HUES64 (cell line): ENCODE data around the gene PGGT1B.
"Not testable (repeated sequence)": the region's sequence is repeated elsewhere in the genome, so short reads cannot be mapped to it uniquely, and the experiment has no call there.

Experiments
- H3K27ac ChIP-seq: 2 replicates; pipeline ENCODE4 v1.7.0; 2013; ENCODE audit warnings: low read depth, low read length, inconsistent platforms
- H3K27me3 ChIP-seq: 2 replicates; pipeline ENCODE4 v1.6.1; 2013; ENCODE audit warnings: mild to moderate bottlenecking, low read length; ENCODE audit not compliant: insufficient read depth
- H3K36me3 ChIP-seq: 2 replicates; pipeline ENCODE4 v1.6.1; 2013; ENCODE audit warnings: mild to moderate bottlenecking, low read length; ENCODE audit not compliant: insufficient read depth
- H3K4me1 ChIP-seq: 2 replicates; pipeline ENCODE4 v1.6.1; 2013; ENCODE audit warnings: mild to moderate bottlenecking, low read length, moderate library complexity; ENCODE audit not compliant: insufficient read depth
- H3K4me3 ChIP-seq: 2 replicates; pipeline ENCODE4 v1.5.1; 2013; ENCODE audit warnings: mild to moderate bottlenecking, low read length, moderate library complexity
- H3K9ac ChIP-seq: 2 replicates; pipeline ENCODE4 v1.6.1; 2013; ENCODE audit warnings: mild to moderate bottlenecking, low read depth, low read length
- H3K9me3 ChIP-seq: 2 replicates; pipeline ENCODE4 v1.6.1; 2013; ENCODE audit warnings: low read depth, low read length; ENCODE audit not compliant: insufficient read depth
- WGBS: fragments of 150-250, 120-280 bp; methylation state at CpG from one replicate; pipeline ENCODE4 v1.1.7; 2013; ENCODE audit warnings: missing lambda C conversion rate; 5-methylcytosine and 5-hydroxymethylcytosine counted together

The PGGT1B gene

GRCh38 chr5:115260248-115260647 is 2.4 kb downstream of the PGGT1B start:
- no peak overlapping the region for H3K27ac ChIP-seq
- H3K36me3 ChIP-seq: peaks cover 7% of the 10 kb centered on the region; the same call in 1 of the 2 replicates
- H3K9ac ChIP-seq: no peak overlapping the region
- 93% methylated on average over 2 of the region's 2 CpGs for WGBS
- H3K4me1 ChIP-seq: peaks cover 19% of the 10 kb centered on the region; the same call in 1 of the 2 replicates
- no peaks in the 10 kb centered on the region for H3K27me3 ChIP-seq
- no peaks in the 10 kb centered on the region for H3K9me3 ChIP-seq
- no peak overlapping the region for H3K4me3 ChIP-seq

DNA sequence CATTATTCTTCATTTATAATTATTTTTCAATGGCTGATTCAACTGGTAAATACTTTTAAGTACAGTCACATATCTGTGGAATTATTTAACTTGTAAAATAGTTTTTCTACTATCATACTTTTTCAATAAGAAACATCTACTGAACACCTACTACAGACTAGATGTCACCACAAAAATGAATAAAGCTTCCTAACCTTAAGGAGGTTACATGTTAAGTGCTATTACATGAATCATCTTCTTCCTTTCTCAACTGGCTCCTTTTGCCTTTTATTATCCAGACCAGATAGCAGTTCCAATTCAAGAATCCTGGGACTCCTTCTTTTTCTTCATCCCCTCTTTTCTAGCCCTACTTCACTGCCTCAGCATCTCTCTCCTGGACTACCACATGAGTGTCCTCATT is 4.7 kb downstream of the PGGT1B start:
- no peaks in the 10 kb centered on the region for H3K36me3 ChIP-seq
- H3K4me3 ChIP-seq: no peak overlapping the region

DNA sequence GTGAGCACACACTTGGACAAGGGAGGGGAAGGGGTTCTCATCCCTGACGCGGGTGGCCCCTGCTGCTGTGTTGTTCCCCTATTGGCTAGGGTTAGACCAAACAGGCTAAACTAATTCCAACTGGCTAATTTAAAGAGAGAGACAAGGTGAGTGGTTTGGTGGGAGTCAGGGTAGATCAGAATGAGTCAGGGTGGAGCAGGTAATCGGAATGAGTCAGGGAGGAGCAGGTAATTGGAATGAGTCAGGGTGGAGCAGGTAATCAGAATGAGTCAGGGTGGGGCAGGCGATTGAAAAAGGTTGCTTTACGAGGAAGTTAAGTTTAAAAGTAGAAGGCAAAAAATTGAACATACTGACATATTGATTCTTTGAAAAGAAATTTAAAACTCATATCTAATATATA is 13.3 kb downstream of the PGGT1B start:
- not testable (repeated sequence) for H3K4me1 ChIP-seq, H3K36me3 ChIP-seq, H3K27me3 ChIP-seq, H3K27ac ChIP-seq, H3K9me3 ChIP-seq, H3K9ac ChIP-seq, H3K4me3 ChIP-seq
- WGBS: 78% methylated on average over 5 of the region's 5 CpGs

More for the DNA sequence above, 4.7 kb downstream of the PGGT1B start:
- Histone ChIP-seq H3K4me1 (peaks cover 14% of the 10 kb centered on the region; the same call in 1 of the 2 replicates), H3K27ac (no peak overlapping the region), H3K9ac (no peak overlapping the region), H3K27me3 (no peaks in the 10 kb centered on the region), H3K9me3 (no peaks in the 10 kb centered on the region)

GRCh38 chr5:115246361-115246991 is 16.2 kb downstream of the PGGT1B start:
- WGBS: 67% methylated on average over 1 of the region's 3 CpGs
- no peak overlapping the region for H3K27ac ChIP-seq
- H3K36me3 ChIP-seq: peaks cover 10% of the 10 kb centered on the region
- H3K9me3 ChIP-seq: no peaks in the 10 kb centered on the region
- no peak overlapping the region for H3K9ac ChIP-seq
- H3K4me1 ChIP-seq: no peaks in the 10 kb centered on the region
- no peaks in the 10 kb centered on the region for H3K27me3 ChIP-seq
- no peak overlapping the region for H3K4me3 ChIP-seq

- Histone ChIP-seq H3K27ac (no peak overlapping the region), H3K4me1 (no peaks in the 10 kb centered on the region), H3K9ac (no peak overlapping the region), H3K9me3 (no peaks in the 10 kb centered on the region), H3K36me3 (peaks cover 34% of the 10 kb centered on the region), H3K4me3 (no peak overlapping the region), H3K27me3 (no peaks in the 10 kb centered on the region)
Observed at GRCh38 chr5:115243412-115243811, 19.3 kb downstream of the PGGT1B start.

DNA sequence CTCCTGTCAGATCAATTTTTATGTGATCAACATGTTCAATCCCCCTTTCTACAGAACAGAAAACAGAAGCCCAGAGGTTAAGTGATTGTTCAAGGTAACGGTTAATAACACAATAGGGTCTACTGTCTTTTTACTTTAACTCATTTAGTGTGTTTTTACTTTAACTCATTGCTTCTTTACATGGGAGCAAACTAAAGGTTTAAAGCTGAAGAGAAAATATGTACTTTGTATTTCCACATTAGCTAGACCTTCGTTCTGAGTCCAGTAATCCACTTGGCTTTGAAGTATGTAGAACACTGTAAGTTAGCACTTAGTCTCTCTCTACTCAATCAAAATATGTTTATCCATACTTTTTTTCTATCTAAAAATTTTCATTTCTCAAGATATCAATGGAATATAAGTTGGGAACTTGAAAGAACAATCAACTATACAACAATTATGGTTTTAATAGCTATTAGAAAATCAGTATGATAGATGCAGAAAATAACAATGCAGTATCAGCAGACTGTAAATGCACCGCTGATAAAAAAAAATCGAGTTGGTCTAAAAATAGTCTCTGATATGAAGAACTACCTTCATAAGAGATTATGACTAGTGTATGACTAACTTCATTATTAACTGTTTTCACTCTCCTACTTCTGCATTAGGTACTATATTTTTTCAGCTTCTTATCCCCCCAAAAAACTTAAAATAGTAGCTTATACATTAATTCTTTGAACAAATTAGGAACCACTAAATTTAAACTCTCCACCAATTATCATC is 20.6 kb downstream of the PGGT1B start:
- no peak overlapping the region for H3K27ac ChIP-seq

DNA sequence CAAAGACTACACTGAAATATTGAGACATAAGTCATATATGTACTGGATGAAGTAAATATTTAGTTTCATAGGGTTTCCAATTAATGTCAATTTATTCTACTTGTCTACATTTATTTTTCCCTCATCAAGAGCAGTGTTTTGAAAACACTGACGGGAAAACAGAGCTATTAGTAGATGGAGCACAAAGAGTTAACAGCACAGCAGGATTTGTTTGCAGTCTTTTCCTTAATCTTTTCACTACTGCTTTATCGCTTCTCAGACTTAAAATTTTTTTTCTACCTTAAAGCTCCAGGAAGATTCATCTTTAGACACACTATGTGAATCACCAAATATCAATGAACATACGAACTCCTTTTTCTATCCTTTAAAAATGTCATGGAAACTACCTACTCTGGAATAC is 25.6 kb downstream of the PGGT1B start:
- Histone ChIP-seq H3K9me3 (no peaks in the 10 kb centered on the region), H3K36me3 (peaks cover 64% of the 10 kb centered on the region), H3K27ac (no peak overlapping the region), H3K9ac (no peak overlapping the region), H3K4me1 (peaks cover 8% of the 10 kb centered on the region; the same call in 1 of the 2 replicates), H3K27me3 (no peaks in the 10 kb centered on the region), H3K4me3 (no peak overlapping the region)
- WGBS: 71% methylated on average over 3 of the region's 3 CpGs

More for the DNA sequence above, 20.6 kb downstream of the PGGT1B start:
- no peaks in the 10 kb centered on the region for H3K27me3 ChIP-seq
- H3K4me1 ChIP-seq: peaks cover 6% of the 10 kb centered on the region; the same call in 1 of the 2 replicates
- no peaks in the 10 kb centered on the region for H3K9me3 ChIP-seq
- no peak overlapping the region for H3K4me3 ChIP-seq
- no peak overlapping the region for H3K9ac ChIP-seq
- peaks cover 35% of the 10 kb centered on the region for H3K36me3 ChIP-seq
- 98% methylated on average over 4 of the region's 4 CpGs for WGBS

- no CpG with 5 or more reads among the region's 2 CpGs for WGBS
- Histone ChIP-seq H3K27me3 (no peaks in the 10 kb centered on the region), H3K4me3 (no peak overlapping the region), H3K36me3 (peaks cover 68% of the 10 kb centered on the region), H3K4me1 (peaks cover 8% of the 10 kb centered on the region; the same call in 1 of the 2 replicates), H3K9me3 (no peaks in the 10 kb centered on the region), H3K27ac (no peak overlapping the region), H3K9ac (no peak overlapping the region)
Observed at GRCh38 chr5:115236599-115236998, 26.1 kb downstream of the PGGT1B start.

DNA sequence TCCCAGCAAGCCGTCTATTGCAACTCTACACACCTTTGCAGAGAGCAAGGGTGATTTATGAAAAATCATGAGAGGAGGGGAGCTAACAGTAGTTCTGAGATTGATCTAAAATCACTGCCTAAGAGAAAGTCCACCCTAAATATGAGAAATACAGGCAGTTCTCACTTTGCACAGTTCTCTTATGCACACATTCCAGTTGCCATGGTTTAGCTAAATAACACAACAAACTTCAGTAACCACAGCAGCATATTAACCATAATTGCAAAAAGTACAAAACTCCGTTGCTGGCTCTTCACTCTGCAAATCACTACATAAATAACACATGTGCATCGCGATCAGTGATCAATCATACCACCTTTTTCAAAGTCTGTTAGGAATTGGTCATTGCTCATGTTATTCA is 31.1 kb downstream of the PGGT1B start:
- WGBS: 98% methylated on average over 4 of the region's 4 CpGs
- H3K36me3 ChIP-seq: peaks cover 75% of the 10 kb centered on the region
- H3K4me3 ChIP-seq: no peak overlapping the region
- no peaks in the 10 kb centered on the region for H3K4me1 ChIP-seq
- H3K9ac ChIP-seq: no peak overlapping the region
- H3K27ac ChIP-seq: no peak overlapping the region
- H3K27me3 ChIP-seq: no peaks in the 10 kb centered on the region
- H3K9me3 ChIP-seq: no peaks in the 10 kb centered on the region

- H3K27ac ChIP-seq: no peak overlapping the region
- H3K36me3 ChIP-seq: peaks cover 60% of the 10 kb centered on the region
- H3K9ac ChIP-seq: no peak overlapping the region
- no peaks in the 10 kb centered on the region for H3K4me1 ChIP-seq
- 100% methylated on average over 1 of the region's 1 CpG for WGBS
- no peaks in the 10 kb centered on the region for H3K9me3 ChIP-seq
- H3K27me3 ChIP-seq: no peaks in the 10 kb centered on the region
- no peak overlapping the region for H3K4me3 ChIP-seq
Observed at GRCh38 chr5:115229606-115230005, 33.1 kb downstream of the PGGT1B start.

GRCh38 chr5:115227281-115227680 is 35.4 kb downstream of the PGGT1B start:
- Histone ChIP-seq H3K27me3 (no peaks in the 10 kb centered on the region), H3K4me1 (no peaks in the 10 kb centered on the region), H3K36me3 (peaks cover 57% of the 10 kb centered on the region), H3K9ac (no peak overlapping the region), H3K4me3 (no peak overlapping the region), H3K27ac (no peak overlapping the region), H3K9me3 (no peaks in the 10 kb centered on the region)
- 95% methylated on average over 1 of the region's 1 CpG for WGBS
